Measurements from ENCODE around the gene EBF3. TPM values are rescaled to one million over a fixed set of nuclear protein-coding genes. Genes with fewer than 3 reads are reported as not detected.

Gene EBF3
- total and polyA plus RNA-seq, 10 donors, result 0.02 to 0.20 (median 0.13) TPM; not detected in 6

DNA sequence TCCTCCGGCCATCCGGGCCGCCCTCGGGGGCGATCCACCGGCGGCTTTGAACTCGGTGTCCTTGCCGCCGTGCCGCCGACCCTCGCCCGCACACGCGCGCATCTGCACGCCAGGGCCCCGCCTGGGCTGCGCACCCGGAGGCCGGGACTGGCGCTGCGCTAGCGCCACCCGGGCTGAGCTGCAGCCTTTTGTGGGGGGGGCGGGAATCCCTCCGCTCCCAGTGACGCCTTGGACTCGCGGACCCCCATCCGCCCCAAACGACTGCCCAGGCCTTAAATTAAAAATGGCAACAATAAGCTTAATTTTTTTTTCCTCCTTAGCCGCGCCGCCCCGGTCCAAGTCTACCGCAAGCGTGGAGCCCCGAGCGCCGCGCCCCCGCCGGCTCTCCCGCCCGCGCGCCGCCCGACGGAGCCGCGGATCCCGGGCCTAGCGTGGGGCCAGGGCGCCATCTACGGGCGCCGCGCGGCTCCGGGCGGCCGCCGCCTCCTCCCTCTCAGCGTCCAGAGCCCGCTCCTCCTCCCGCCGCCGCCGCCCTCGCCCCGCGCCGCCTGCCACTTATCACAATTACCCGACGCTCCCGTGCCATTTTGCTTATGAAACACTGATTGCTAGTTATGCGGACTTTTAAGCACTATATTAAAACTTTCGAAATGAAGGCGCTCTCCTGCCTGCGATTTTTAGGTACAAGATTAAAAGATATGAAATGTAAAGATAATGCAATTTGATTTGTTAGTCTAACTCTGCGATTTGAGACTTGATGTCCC is 7.5 kb upstream of the EBF3 start:
- no peak overlapping the region for H3K27ac ChIP-seq
- peak overlapping the region in 6 of 8 donors; percentile 19 to 58 (median 26) for H3K4me3 ChIP-seq
- peaks cover 6 to 61% (median 40%) of the 10 kb centered on the region in 6 donors for H3K4me1 ChIP-seq
- H3K36me3 ChIP-seq, result no peaks in the 10 kb centered on the region
- H3K27me3 ChIP-seq (replicated peaks in 1 of 7), result peaks cover 32 to 100% (median 78%) of the 10 kb centered on the region in 7 donors
- intact Hi-C loops (cut with DNase I; ENCODE audit: low total_unique reads), result no loop called here
- no peaks in the 10 kb centered on the region for H3K9me3 ChIP-seq
- no peak for TF ChIP-seq POLR2AphosphoS5 (IDR thresholded peaks at IDR 0.05)
- TF ChIP-seq, protein P1, sequence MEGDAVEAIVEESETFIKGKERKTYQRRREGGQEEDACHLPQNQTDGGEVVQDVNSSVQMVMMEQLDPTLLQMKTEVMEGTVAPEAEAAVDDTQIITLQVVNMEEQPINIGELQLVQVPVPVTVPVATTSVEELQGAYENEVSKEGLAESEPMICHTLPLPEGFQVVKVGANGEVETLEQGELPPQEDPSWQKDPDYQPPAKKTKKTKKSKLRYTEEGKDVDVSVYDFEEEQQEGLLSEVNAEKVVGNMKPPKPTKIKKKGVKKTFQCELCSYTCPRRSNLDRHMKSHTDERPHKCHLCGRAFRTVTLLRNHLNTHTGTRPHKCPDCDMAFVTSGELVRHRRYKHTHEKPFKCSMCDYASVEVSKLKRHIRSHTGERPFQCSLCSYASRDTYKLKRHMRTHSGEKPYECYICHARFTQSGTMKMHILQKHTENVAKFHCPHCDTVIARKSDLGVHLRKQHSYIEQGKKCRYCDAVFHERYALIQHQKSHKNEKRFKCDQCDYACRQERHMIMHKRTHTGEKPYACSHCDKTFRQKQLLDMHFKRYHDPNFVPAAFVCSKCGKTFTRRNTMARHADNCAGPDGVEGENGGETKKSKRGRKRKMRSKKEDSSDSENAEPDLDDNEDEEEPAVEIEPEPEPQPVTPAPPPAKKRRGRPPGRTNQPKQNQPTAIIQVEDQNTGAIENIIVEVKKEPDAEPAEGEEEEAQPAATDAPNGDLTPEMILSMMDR (IDR thresholded peaks at IDR 0.05 in 8 of 11, conservative IDR thresholded peaks at IDR 0.05 in 3 of 11), result peak in 7 of 11 experiments; percentile 14 to 58 (median 47)
- TF ChIP-seq POLR2A (IDR thresholded peaks at IDR 0.05), result no peak
- 1 to 8% (median 1%) methylated on average over 78 to 84 of the region's 84 CpGs for WGBS, 5 donors
- peak; percentile 79 for DNase-seq

DNA sequence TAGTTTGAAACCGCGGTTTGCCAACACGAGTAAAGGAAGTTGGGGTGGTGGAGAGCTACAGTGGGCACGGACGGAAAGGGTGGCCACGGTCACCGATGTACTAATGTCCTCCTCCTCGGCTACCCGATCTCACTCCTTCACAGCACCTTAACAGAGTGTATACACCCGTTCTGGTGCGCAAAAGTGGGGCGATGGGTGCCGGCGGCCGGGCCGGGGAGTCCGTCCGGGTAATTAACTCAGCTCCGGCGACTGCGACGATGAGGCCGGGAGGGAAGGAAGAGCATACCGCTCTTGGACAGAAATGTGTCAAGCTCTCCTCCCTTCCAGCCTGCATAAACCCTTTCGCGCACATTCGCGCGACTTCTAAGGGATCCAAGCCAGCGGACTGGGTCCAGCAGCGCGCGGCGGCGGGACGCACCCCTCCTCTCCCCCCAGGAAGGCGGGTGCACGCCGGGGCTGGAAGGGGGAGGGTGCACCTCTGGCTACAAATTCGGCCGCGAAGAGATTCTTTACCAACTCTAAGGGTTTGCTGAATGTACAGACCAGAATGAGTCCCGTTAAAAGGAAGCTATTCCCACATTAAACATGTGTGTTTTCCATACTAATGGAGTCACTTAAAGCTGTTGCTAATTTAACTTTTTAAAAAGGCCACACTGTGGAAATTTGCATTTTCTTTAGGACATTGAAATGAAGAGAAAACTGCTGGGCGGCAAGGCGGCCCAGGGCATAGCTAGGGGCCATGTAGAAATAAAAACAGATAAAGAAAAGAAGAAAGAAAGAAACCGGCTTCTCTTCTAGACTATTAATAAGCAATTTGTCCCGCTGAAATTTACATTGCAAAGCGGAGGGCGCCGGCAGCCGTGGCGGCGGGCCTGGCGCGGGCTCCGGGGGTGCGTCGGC is 6.6 kb upstream of the EBF3 start:
- intact Hi-C loops (cut with DNase I; ENCODE audit: low total_unique reads), result no loop called here
- no peaks in the 10 kb centered on the region for H3K36me3 ChIP-seq
- no peak overlapping the region for H3K27ac ChIP-seq
- H3K4me3 ChIP-seq, result peak overlapping the region in 4 of 8 donors; percentile 19 to 58 (median 26)
- TF ChIP-seq POLR2AphosphoS5 (IDR thresholded peaks at IDR 0.05) (no peak), POLR2A (IDR thresholded peaks at IDR 0.05) (no peak)
- TF ChIP-seq, protein P1 (IDR thresholded peaks at IDR 0.05 in 8 of 11, conservative IDR thresholded peaks at IDR 0.05 in 3 of 11), result no peak
- H3K4me1 ChIP-seq, result peaks cover 6 to 69% (median 40%) of the 10 kb centered on the region in 6 donors
- H3K9me3 ChIP-seq, result no peaks in the 10 kb centered on the region
- 3 to 7% (median 4%) methylated on average over 51 to 58 of the region's 58 CpGs for WGBS, 5 donors
- DNase-seq, result peak; percentile 54
- peaks cover 37 to 100% (median 87%) of the 10 kb centered on the region in 7 donors for H3K27me3 ChIP-seq (replicated peaks in 1 of 7)

DNA sequence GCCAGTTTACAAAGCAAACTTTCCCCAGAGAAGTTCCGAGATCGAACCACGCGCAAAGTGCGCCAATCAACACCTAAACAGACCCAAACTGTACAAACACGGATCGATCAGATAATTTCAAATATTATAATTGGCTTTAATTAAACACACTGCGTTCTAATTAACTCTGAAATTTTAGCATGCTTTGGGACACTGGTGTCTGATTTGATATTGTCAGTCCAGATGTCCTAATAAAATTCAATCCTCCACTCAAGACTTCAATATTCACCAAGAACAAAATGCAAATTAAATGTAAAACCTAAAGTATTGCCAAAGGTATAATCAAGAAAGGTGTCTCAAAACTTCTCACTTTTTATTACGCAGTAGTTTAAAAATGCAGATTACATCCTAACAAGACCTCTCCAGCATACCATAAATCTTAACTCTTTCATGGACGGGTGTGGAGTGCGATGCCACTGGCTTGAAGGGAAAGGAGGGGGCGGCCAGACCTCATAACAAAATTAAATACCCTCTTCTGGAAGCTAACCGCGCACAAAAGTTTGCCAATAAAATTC is 5.9 kb upstream of the EBF3 start:
- H3K36me3 ChIP-seq, result no peaks in the 10 kb centered on the region
- peaks cover 6 to 77% (median 42%) of the 10 kb centered on the region in 6 donors for H3K4me1 ChIP-seq
- no peak for DNase-seq
- peaks cover 0 to 3% (median 0%) of the 10 kb centered on the region in 8 donors for H3K9me3 ChIP-seq
- WGBS, 5 donors, result 6 to 10% (median 9%) methylated on average over 12 to 14 of the region's 14 CpGs
- H3K27me3 ChIP-seq (replicated peaks in 1 of 7), result peaks cover 37 to 100% (median 92%) of the 10 kb centered on the region in 7 donors
- H3K27ac ChIP-seq, result no peak overlapping the region
- intact Hi-C loops (cut with DNase I; ENCODE audit: low total_unique reads), result loop anchor here (5.0 kb wide), 1 partner anchor 938 kb away; no protein-coding TSS in a partner anchor
- peak overlapping the region in 1 of 8 donors; percentile 25 for H3K4me3 ChIP-seq
- TF ChIP-seq POLR2AphosphoS5 (IDR thresholded peaks at IDR 0.05) (no peak), POLR2A (IDR thresholded peaks at IDR 0.05) (no peak)
- TF ChIP-seq, protein P1 (IDR thresholded peaks at IDR 0.05 in 8 of 11, conservative IDR thresholded peaks at IDR 0.05 in 3 of 11), result no peak
